ENCODE measurements around the gene TOPORS. TPM values are rescaled to one million over a fixed set of nuclear protein-coding genes. Genes with fewer than 3 reads are reported as not detected.

TOPORS gene
- polyA plus RNA-seq, 1 experiment = 5.4 TPM

GRCh38 chr9:32533816-32534215, 18.6 kb downstream of the TOPORS start:
- TF ChIP-seq CTCF (IDR thresholded peaks at IDR 0.05; ENCODE audit: insufficient read depth, low read depth, low read length) = no peak
- Histone ChIP-seq H3K36me3 (ENCODE audit: control insufficient read depth, insufficient read depth, low read length) (no peaks in the 10 kb centered on the region; the same call in 1 of the 2 replicates), H3K27me3 (ENCODE audit: control insufficient read depth, insufficient read depth, low read length) (no peaks in the 10 kb centered on the region), H3K4me3 (ENCODE audit: low read depth, low read length) (no peak overlapping the region)
- ChIA-PET CTCF (interaction anchor here (1.1 kb wide), 1 partner anchor 48 kb away, joined by 3 read pairs; no protein-coding TSS in a partner anchor), POLR2A (interaction anchor here (0.5 kb wide), 1 partner anchor 82 kb away, joined by 5 read pairs; no protein-coding TSS in a partner anchor)
- DNase-seq (ENCODE audit: low read depth) = no peak

GRCh38 chr9:32533336-32533735, 19.1 kb downstream of the TOPORS start:
- no peak for DNase-seq (ENCODE audit: low read depth)
- H3K27me3 ChIP-seq (ENCODE audit: control insufficient read depth, insufficient read depth, low read length) = no peaks in the 10 kb centered on the region
- TF ChIP-seq CTCF (IDR thresholded peaks at IDR 0.05; ENCODE audit: insufficient read depth, low read depth, low read length) = no peak
- no peaks in the 10 kb centered on the region for H3K36me3 ChIP-seq (ENCODE audit: control insufficient read depth, insufficient read depth, low read length)
- no peak overlapping the region for H3K4me3 ChIP-seq (ENCODE audit: low read depth, low read length)
- ChIA-PET CTCF (interaction anchor here (1.0 to 1.6 kb wide), 3 partner anchors 12 to 154 kb away, joined by 3 to 6 read pairs (median 5); no protein-coding TSS in a partner anchor), POLR2A (interaction anchor here (0.5 kb wide), 1 partner anchor 82 kb away, joined by 5 read pairs; no protein-coding TSS in a partner anchor)

- DNase-seq (ENCODE audit: low read depth) = no peak
- Histone ChIP-seq H3K36me3 (ENCODE audit: control insufficient read depth, insufficient read depth, low read length) (no peaks in the 10 kb centered on the region), H3K4me3 (ENCODE audit: low read depth, low read length) (peak overlapping the region; percentile 68), H3K27me3 (ENCODE audit: control insufficient read depth, insufficient read depth, low read length) (no peaks in the 10 kb centered on the region)
- ChIA-PET POLR2A (interaction anchor here (0.6 kb wide), 2 partner anchors 25 to 66 kb away, joined by 4 to 14 read pairs; no protein-coding TSS in a partner anchor), CTCF (interaction anchor here (0.7 to 3.6 kb wide), 6 partner anchors 14 to 148 kb away, joined by 3 to 41 read pairs (median 3); no protein-coding TSS in a partner anchor)
- no peak for TF ChIP-seq CTCF (IDR thresholded peaks at IDR 0.05; ENCODE audit: insufficient read depth, low read depth, low read length)
Observed at GRCh38 chr9:32526707-32527048, 25.7 kb downstream of the TOPORS start.

- peak; percentile 59 for DNase-seq (ENCODE audit: low read depth)
- peak within 1 kb of the TSS; percentile 68 for H3K4me3 ChIP-seq (ENCODE audit: low read depth, low read length)
- no peaks in the 10 kb centered on the region for H3K36me3 ChIP-seq (ENCODE audit: control insufficient read depth, insufficient read depth, low read length)
- ChIA-PET POLR2A (interaction anchor here (0.6 kb wide), 2 partner anchors 25 to 475 kb away, joined by 14 to 15 read pairs; no protein-coding TSS in a partner anchor), CTCF (interaction anchor here (0.7 to 3.6 kb wide), 10 partner anchors 10 to 442 kb away, joined by 3 to 41 read pairs (median 3); no protein-coding TSS in a partner anchor)
- peak; percentile 37 for TF ChIP-seq CTCF (IDR thresholded peaks at IDR 0.05; ENCODE audit: insufficient read depth, low read depth, low read length)
- H3K27me3 ChIP-seq (ENCODE audit: control insufficient read depth, insufficient read depth, low read length) = no peaks in the 10 kb centered on the region
Observed at GRCh38 chr9:32526041-32526706, 26.2 kb downstream of the TOPORS start, which contains the start of gene RIGI. TSS of gene RIGI (minus strand) at chr9:32526196. CDS start at chr9:32526166, 30 bp downstream.

GRCh38 chr9:32525709-32526030, 26.7 kb downstream of the TOPORS start:
- Histone ChIP-seq H3K36me3 (ENCODE audit: control insufficient read depth, insufficient read depth, low read length) (no peaks in the 10 kb centered on the region), H3K27me3 (ENCODE audit: control insufficient read depth, insufficient read depth, low read length) (no peaks in the 10 kb centered on the region), H3K4me3 (ENCODE audit: low read depth, low read length) (peak overlapping the region; percentile 68)
- no peak for TF ChIP-seq CTCF (IDR thresholded peaks at IDR 0.05; ENCODE audit: insufficient read depth, low read depth, low read length)
- ChIA-PET CTCF (interaction anchor here (1.0 to 3.6 kb wide), 7 partner anchors 9 to 442 kb away, joined by 3 to 41 read pairs (median 3); no protein-coding TSS in a partner anchor), POLR2A (no interaction called here)
- no peak for DNase-seq (ENCODE audit: low read depth)
